ENCODE measurements around the gene RNF113B.

DNA sequence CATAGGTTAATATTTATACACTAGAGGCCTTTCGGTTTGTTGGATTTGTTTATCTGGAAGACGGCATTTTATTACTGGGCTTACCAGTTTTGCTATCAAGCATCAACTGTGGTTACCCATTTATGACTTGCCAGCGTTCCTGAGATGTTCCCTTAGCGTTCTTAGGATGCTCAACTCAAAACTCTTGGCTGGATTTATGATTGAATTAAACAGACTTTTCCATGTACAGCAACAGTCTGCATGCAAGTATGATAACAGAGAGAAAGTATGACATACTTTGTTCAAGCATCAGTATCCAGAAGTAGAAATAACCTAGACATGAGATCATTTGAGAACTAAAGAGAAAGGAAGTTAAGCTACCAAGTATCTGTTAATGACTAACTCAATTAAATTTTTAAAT is 29.9 kb upstream of the RNF113B start:
- TF ChIP-seq, protein P1, sequence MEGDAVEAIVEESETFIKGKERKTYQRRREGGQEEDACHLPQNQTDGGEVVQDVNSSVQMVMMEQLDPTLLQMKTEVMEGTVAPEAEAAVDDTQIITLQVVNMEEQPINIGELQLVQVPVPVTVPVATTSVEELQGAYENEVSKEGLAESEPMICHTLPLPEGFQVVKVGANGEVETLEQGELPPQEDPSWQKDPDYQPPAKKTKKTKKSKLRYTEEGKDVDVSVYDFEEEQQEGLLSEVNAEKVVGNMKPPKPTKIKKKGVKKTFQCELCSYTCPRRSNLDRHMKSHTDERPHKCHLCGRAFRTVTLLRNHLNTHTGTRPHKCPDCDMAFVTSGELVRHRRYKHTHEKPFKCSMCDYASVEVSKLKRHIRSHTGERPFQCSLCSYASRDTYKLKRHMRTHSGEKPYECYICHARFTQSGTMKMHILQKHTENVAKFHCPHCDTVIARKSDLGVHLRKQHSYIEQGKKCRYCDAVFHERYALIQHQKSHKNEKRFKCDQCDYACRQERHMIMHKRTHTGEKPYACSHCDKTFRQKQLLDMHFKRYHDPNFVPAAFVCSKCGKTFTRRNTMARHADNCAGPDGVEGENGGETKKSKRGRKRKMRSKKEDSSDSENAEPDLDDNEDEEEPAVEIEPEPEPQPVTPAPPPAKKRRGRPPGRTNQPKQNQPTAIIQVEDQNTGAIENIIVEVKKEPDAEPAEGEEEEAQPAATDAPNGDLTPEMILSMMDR (IDR thresholded peaks at IDR 0.05) = no peak
- no peak for TF ChIP-seq POLR2A (IDR thresholded peaks at IDR 0.05)

Measured in adrenal gland (tissue), 5 donors.